Ishikawa (cell line): ENCODE data around the gene S100A7A.

ENCODE experiments used
- CEBPB ChIP-seq: IDR thresholded peaks from 2 replicates; pipeline ENCODE4 v1.6.1; 2012
- CREB1 ChIP-seq: IDR thresholded peaks from 2 replicates; pipeline ENCODE4 v1.6.1; 2012; ENCODE audit warnings: low read depth
- EGR1 ChIP-seq: IDR thresholded peaks from 2 replicates; pipeline ENCODE4 v1.6.1; 2012
- EP300 ChIP-seq: IDR thresholded peaks from 2 replicates; pipeline ENCODE4 v1.6.1; 2012; ENCODE audit warnings: borderline replicate concordance
- FOXM1 ChIP-seq: IDR thresholded peaks from 2 replicates; pipeline ENCODE4 v1.6.1; 2012; ENCODE audit warnings: low read depth, borderline replicate concordance
- MAX ChIP-seq: IDR thresholded peaks from 2 replicates; pipeline ENCODE4 v1.6.1; 2012
- NFIC ChIP-seq: IDR thresholded peaks from 2 replicates; pipeline ENCODE4 v1.6.1; 2012
- RAD21 ChIP-seq: IDR thresholded peaks from 2 replicates; pipeline ENCODE4 v1.6.1; 2012; ENCODE audit warnings: low read depth
- REST ChIP-seq: IDR thresholded peaks from 2 replicates; pipeline ENCODE4 v1.6.1; 2012; ENCODE audit warnings: low read depth, mild to moderate bottlenecking
- TAF1 ChIP-seq: IDR thresholded peaks from 2 replicates; pipeline ENCODE4 v1.6.1; 2012; ENCODE audit warnings: low read depth, mild to moderate bottlenecking
- TCF12 ChIP-seq: IDR thresholded peaks from 2 replicates; pipeline ENCODE4 v1.6.1; 2012; ENCODE audit warnings: low read depth
- TEAD4 ChIP-seq: IDR thresholded peaks from 2 replicates; pipeline ENCODE4 v1.6.1; 2012
- YY1 ChIP-seq: IDR thresholded peaks from 2 replicates; pipeline ENCODE4 v1.6.1; 2012; ENCODE audit warnings: low read depth
- ZBTB7A ChIP-seq: IDR thresholded peaks from 2 replicates; pipeline ENCODE4 v1.6.1; 2012; ENCODE audit warnings: low read depth
- TF ChIP-seq, protein P1 (sequence below): IDR thresholded peaks from 2 replicates; pipeline ENCODE4 v1.6.1; 2012

The S100A7A gene

DNA sequence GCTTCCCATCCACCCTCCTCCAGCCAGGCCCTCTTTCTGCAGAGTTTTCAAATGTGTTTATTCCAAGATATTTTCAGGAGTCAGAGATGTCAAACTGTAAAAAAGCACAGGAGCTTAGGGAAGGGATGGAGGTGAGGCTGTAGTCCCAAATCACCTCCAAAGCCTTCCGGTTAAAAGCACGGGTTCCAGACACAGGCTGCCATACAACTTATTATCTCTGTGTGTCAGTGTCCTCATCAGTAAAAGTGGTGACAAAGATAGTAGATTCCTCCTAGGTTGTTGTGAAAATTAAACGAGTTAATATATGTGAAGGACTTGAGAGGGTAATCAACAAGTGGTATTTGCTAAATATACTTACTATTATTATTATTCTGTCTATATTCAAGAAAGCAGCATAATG, 15.1 kb downstream of the S100A7A start:
- TF ChIP-seq TAF1 (no peak), EGR1 (no peak), MAX (no peak), FOXM1 (no peak)

- no peak for TF ChIP-seq TAF1
- TF ChIP-seq NFIC = no peak
- TF ChIP-seq REST = no peak
- TF ChIP-seq FOXM1 = no peak
- TF ChIP-seq YY1 = no peak
Observed at GRCh38 chr1:153431928-153432327, 15.6 kb downstream of the S100A7A start.

- no peak for TF ChIP-seq TAF1
- no peak for TF ChIP-seq NFIC
- no peak for TF ChIP-seq TCF12
- no peak for TF ChIP-seq ZBTB7A
- TF ChIP-seq CREB1 = no peak
- no peak for TF ChIP-seq YY1
- TF ChIP-seq CEBPB = no peak
- no peak for TF ChIP-seq FOXM1
- no peak for TF ChIP-seq RAD21
- no peak for TF ChIP-seq EGR1
- TF ChIP-seq, protein P1, sequence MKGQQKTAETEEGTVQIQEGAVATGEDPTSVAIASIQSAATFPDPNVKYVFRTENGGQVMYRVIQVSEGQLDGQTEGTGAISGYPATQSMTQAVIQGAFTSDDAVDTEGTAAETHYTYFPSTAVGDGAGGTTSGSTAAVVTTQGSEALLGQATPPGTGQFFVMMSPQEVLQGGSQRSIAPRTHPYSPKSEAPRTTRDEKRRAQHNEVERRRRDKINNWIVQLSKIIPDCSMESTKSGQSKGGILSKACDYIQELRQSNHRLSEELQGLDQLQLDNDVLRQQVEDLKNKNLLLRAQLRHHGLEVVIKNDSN = no peak
- TF ChIP-seq TEAD4 = no peak
- TF ChIP-seq REST = no peak
- no peak for TF ChIP-seq EP300
- TF ChIP-seq MAX = no peak
Observed at GRCh38 chr1:153432874-153433681, 16.8 kb downstream of the S100A7A start.

DNA sequence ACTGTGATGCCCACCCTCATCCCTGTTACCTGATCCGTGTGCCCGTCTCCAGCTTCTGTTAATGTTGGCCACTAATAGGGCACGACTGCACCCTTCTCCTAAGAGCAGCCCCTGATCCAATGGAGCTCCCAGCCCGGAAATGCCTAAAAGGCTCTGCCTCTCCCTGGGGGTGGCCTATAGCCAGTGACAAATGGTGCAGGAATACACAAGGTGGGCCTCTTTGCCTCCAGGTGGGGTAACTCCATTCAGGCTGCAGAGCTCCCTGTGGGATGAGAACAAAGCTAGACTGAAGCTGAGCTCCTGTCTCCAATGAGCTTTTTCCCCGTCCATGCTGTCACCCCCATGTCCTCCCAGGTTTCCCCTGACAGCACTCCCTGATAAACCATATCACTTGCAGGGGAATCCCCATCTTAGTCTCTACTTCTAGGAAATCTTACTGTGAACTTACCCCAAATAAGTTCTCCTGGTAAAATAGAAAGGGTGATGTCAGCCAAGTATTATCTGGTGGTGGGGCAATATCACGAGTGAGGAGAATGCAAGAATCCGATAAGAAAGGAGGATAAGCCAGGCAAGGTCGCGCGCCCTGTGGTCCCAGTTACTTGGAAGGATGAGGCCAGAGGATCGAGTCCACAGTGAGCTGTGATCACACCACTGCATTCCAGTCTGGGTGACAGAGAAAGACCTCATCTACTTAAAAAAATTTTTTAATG, 18.6 kb downstream of the S100A7A start:
- no peak for TF ChIP-seq CEBPB

DNA sequence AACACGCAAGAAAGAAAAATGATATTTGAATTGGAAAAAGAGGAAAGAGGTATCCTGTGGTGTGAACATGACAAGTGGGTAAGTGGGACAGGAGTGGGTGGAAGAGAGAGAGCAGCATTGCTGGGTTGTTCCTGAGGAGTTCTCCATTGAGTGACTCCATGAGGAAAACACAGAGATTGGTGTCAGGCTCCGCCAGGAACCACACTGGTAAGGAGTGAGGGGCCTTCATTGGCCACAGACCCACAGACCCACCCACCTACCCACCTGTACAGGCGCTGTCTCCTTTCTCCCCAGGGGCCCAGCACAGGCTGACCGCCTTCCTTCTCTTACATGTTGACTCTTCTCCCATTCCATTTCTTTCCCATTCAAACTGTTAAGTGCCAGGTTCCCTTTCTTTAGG, 20.9 kb downstream of the S100A7A start:
- TF ChIP-seq TEAD4 (no peak), FOXM1 (no peak), CEBPB (no peak), TAF1 (no peak), TCF12 (no peak), MAX (no peak), NFIC (no peak), CREB1 (no peak), ZBTB7A (no peak)
- TF ChIP-seq, protein P1 = no peak

DNA sequence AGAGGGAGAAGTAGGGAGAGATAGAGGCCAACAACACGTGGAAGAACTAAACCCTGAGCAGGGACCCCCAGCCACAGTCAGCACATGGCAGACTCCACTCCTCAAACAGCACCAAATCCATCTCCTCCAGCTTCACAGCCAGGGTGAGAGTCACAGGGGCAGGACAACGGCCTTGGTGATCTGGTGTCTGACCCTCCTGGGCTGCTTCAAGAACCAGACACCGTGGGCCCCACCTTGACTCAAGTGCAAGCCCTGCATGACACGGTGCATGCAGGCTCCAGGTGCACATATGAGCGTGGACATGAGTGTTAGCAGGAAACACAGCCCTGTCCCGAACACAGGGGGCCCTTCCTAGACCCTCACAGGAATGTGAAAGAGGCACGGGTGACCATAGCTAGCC, 22.3 kb downstream of the S100A7A start:
- TF ChIP-seq TAF1 = no peak
- TF ChIP-seq, protein P1 = no peak
- no peak for TF ChIP-seq REST
- no peak for TF ChIP-seq TCF12
- TF ChIP-seq ZBTB7A = no peak
- no peak for TF ChIP-seq FOXM1
- no peak for TF ChIP-seq YY1
- no peak for TF ChIP-seq RAD21
- no peak for TF ChIP-seq CREB1
- TF ChIP-seq EP300 = no peak
- no peak for TF ChIP-seq EGR1
- no peak for TF ChIP-seq TEAD4
- no peak for TF ChIP-seq NFIC
- TF ChIP-seq CEBPB = no peak
